H9 (cell line): ENCODE results near the gene NUP133. TPM values are rescaled to one million over a fixed set of nuclear protein-coding genes. Genes with fewer than 3 reads are reported as not detected.

Source experiments
- DNase-seq: peaks from one replicate; pipeline ENCODE4 v3.0.0-alpha.2; 2017
- H2AFZ ChIP-seq: one replicate; pipeline ENCODE4 v1.6.1; 2013; ENCODE audit warnings: mild to moderate bottlenecking, low read length, control low read depth, moderate library complexity
- H2AK5ac ChIP-seq: 2 replicates; pipeline ENCODE4 v1.6.1; 2013; ENCODE audit warnings: low read length, control low read depth, mixed read lengths; ENCODE audit not compliant: insufficient read length
- H2BK120ac ChIP-seq: one replicate; pipeline ENCODE4 v1.6.1; 2013; ENCODE audit warnings: low read depth, mild to moderate bottlenecking, low read length, control low read depth, inconsistent platforms; ENCODE audit not compliant: poor library complexity, severe bottlenecking
- H2BK12ac ChIP-seq: 2 replicates; pipeline ENCODE4 v1.6.1; 2013; ENCODE audit warnings: low read length, control low read depth, mixed read lengths, low read depth; ENCODE audit not compliant: insufficient read length
- H2BK15ac ChIP-seq: 2 replicates; pipeline ENCODE4 v1.6.1; 2013; ENCODE audit warnings: low read depth, low read length, control low read depth
- H2BK20ac ChIP-seq: one replicate; pipeline ENCODE4 v1.6.1; 2013; ENCODE audit warnings: low read depth, mild to moderate bottlenecking, low read length, control low read depth, inconsistent platforms; ENCODE audit not compliant: poor library complexity, severe bottlenecking
- H2BK5ac ChIP-seq: 2 replicates; pipeline ENCODE4 v1.6.1; 2013; ENCODE audit warnings: low read length, control low read depth, mixed read lengths; ENCODE audit not compliant: insufficient read length
- H3K14ac ChIP-seq: 2 replicates; pipeline ENCODE4 v1.6.1; 2013; ENCODE audit warnings: low read length, control low read depth; ENCODE audit not compliant: insufficient read depth
- H3K18ac ChIP-seq: 2 replicates; pipeline ENCODE4 v1.6.1; 2013; ENCODE audit warnings: low read depth, mild to moderate bottlenecking, mixed read lengths, low read length, control low read depth; ENCODE audit not compliant: insufficient read length
- H3K23ac ChIP-seq: 2 replicates; pipeline ENCODE4 v1.6.1; 2013; ENCODE audit warnings: low read length, control low read depth, mixed read lengths, low read depth; ENCODE audit not compliant: insufficient read length
- H3K23me2 ChIP-seq: 2 replicates; pipeline ENCODE4 v1.6.1; 2013; ENCODE audit warnings: low read depth, mild to moderate bottlenecking, mixed read lengths, low read length, control low read depth; ENCODE audit not compliant: insufficient read length, poor library complexity, severe bottlenecking
- H3K27ac ChIP-seq: 2 replicates; pipeline ENCODE4 v1.5.1; 2013; ENCODE audit warnings: low read length, control low read depth, mixed read lengths, low read depth; ENCODE audit not compliant: insufficient read length
- H3K27me3 ChIP-seq: 2 replicates; pipeline ENCODE4 v1.6.1; 2013; ENCODE audit warnings: low read length, control low read depth, inconsistent platforms; ENCODE audit not compliant: insufficient read depth
- H3K4ac ChIP-seq: 2 replicates; pipeline ENCODE4 v1.6.1; 2013; ENCODE audit warnings: low read depth, mild to moderate bottlenecking, control low read depth, inconsistent platforms, low read length, moderate library complexity
- H3K4me1 ChIP-seq: 2 replicates; pipeline ENCODE4 v1.6.1; 2013; ENCODE audit warnings: low read length, control low read depth, inconsistent platforms; ENCODE audit not compliant: insufficient read depth
- H3K4me2 ChIP-seq: 2 replicates; pipeline ENCODE4 v1.6.1; 2013; ENCODE audit warnings: low read length, control low read depth, mixed read lengths; ENCODE audit not compliant: insufficient read length, insufficient read depth
- H3K56ac ChIP-seq: 2 replicates; pipeline ENCODE4 v1.6.1; 2013; ENCODE audit warnings: low read depth, mild to moderate bottlenecking, mixed read lengths, low read length, control low read depth; ENCODE audit not compliant: insufficient read length
- H3K79me1 ChIP-seq: 2 replicates; pipeline ENCODE4 v1.6.1; 2013; ENCODE audit warnings: low read depth, mild to moderate bottlenecking, moderate library complexity, low read length, control low read depth, inconsistent platforms; ENCODE audit not compliant: insufficient read depth, poor library complexity, severe bottlenecking
- H3K79me2 ChIP-seq: 2 replicates; pipeline ENCODE4 v1.6.1; 2013; ENCODE audit warnings: low read length, control low read depth, inconsistent platforms; ENCODE audit not compliant: insufficient read depth
- H3K9ac ChIP-seq: 2 replicates; pipeline ENCODE4 v1.6.1; 2013; ENCODE audit warnings: low read length, control low read depth, mixed read lengths; ENCODE audit not compliant: insufficient read length; ENCODE audit errors: extremely low read depth
- H3K9me3 ChIP-seq: one replicate; pipeline ENCODE4 v1.6.1; 2013; ENCODE audit warnings: low read depth, low read length, inconsistent platforms; ENCODE audit not compliant: control insufficient read depth
- H3T11ph ChIP-seq: one replicate; pipeline ENCODE4 v1.6.1; 2013; ENCODE audit warnings: mild to moderate bottlenecking, low read length, control low read depth, inconsistent platforms
- H4K20me1 ChIP-seq: one replicate; pipeline ENCODE4 v1.6.1; 2013; ENCODE audit not compliant: control insufficient read depth, insufficient read length, insufficient read depth
- H4K5ac ChIP-seq: 2 replicates; pipeline ENCODE4 v1.6.1; 2013; ENCODE audit warnings: low read depth, mild to moderate bottlenecking, mixed read lengths, low read length, control low read depth; ENCODE audit not compliant: insufficient read length
- H4K8ac ChIP-seq: replicated peaks from 2 replicates; pipeline ENCODE4 v1.6.1; 2013; ENCODE audit warnings: low read length, control low read depth, mixed read lengths, low read depth; ENCODE audit not compliant: insufficient read length
- H4K91ac ChIP-seq: 2 replicates; pipeline ENCODE4 v1.6.1; 2013; ENCODE audit warnings: low read depth, mild to moderate bottlenecking, moderate library complexity, mixed read lengths, low read length, control low read depth; ENCODE audit not compliant: insufficient read length
- H3K27ac Mint-ChIP-seq, 3 experiments: 2 replicates in 2 of 3; 3 replicates in 1 of 3; pipeline ENCODE4 v1.8.0; 2020 to 2021; ENCODE audit warnings: mixed read lengths in 3 of 3, mild to moderate bottlenecking in 1 of 3, moderate library complexity in 1 of 3
- H3K27me3 Mint-ChIP-seq: 2 replicates; pipeline ENCODE4 v1.8.0; 2021; ENCODE audit warnings: low read depth, mild to moderate bottlenecking, moderate library complexity, mixed read lengths
- H3K36me3 Mint-ChIP-seq, 3 experiments: 2 replicates in 2 of 3; 3 replicates in 1 of 3; pipeline ENCODE4 v1.8.0; 2020 to 2021; ENCODE audit warnings: low read depth in 3 of 3, mixed read lengths in 3 of 3; ENCODE audit not compliant: insufficient read depth in 1 of 3
- H3K4me1 Mint-ChIP-seq, 2 experiments: 2 replicates each; pipeline ENCODE4 v1.8.0; 2020; ENCODE audit warnings: mixed read lengths in 2 of 2
- H3K4me3 Mint-ChIP-seq, 2 experiments: 2 replicates in 1 of 2; 3 replicates in 1 of 2; pipeline ENCODE4 v1.8.0; 2020 to 2021; ENCODE audit warnings: mild to moderate bottlenecking in 2 of 2, mixed read lengths in 2 of 2, moderate library complexity in 1 of 2
- H3K9me3 Mint-ChIP-seq, 2 experiments: 2 replicates in 1 of 2; 3 replicates in 1 of 2; pipeline ENCODE4 v1.8.0; 2020; ENCODE audit warnings: mild to moderate bottlenecking in 2 of 2, mixed read lengths in 2 of 2, moderate library complexity in 1 of 2
- WGBS: extraction: QIAGEN DNeasy Blood & Tissue Kit; methylation state at CpG from one replicate; pipeline ENCODE4 v1.1.7; 2013; ENCODE audit warnings: missing lambda C conversion rate, low lambda C conversion rate, mixed read lengths; ENCODE audit not compliant: insufficient read length; ENCODE audit errors: extremely low coverage; 5-methylcytosine and 5-hydroxymethylcytosine counted together
- total RNA-seq: library from RNA; stranded (reverse); gene quantifications from 2 replicates; pipeline ENCODE4 v1.2.1, GENCODE V29; 2021
- TF ChIP-seq, protein P1 (sequence below): fragments of 200-600 bp; sonication (generic); conservative IDR thresholded peaks from 3 replicates; pipeline ENCODE4 v1.8.0; 2021; ENCODE audit warnings: antibody characterized with exemption, mild to moderate bottlenecking

Gene NUP133
- total RNA-seq, 1 experiment from 2014 or later, result 71.3 TPM

DNA sequence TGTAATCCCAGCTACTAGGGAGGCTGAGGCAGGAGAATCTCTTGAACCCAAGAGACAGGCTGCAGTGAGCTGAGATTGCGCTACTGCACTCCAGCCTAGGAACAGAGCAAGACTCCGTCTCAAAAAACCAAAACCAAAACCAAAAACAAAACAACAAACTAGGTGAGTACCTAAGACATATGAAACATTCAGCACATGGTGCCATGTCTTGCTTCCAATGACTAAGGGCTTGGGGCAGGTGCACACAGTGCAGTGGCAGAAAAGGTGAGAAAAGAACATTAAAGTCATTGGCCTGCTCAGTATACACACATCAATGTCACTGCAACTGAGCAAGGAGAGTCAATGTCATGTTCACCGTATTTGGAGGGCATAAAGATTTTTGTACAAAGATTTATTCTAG, 70.1 kb downstream of the NUP133 start:
- H3K4me3 Mint-ChIP-seq, result no peak overlapping the region
- Histone ChIP-seq H3K56ac (no peak overlapping the region), H3K4me1 (peaks cover 2% of the 10 kb centered on the region; the same call in 1 of the 2 replicates), H4K20me1 (no peaks in the 10 kb centered on the region), H3K79me1 (no peaks in the 10 kb centered on the region), H3K27me3 (peaks cover 8% of the 10 kb centered on the region), H3K79me2 (no peaks in the 10 kb centered on the region), H2BK120ac (no peak overlapping the region), H3T11ph (no peak overlapping the region), H3K14ac (no peak overlapping the region), H2BK15ac (no peak overlapping the region), H4K5ac (no peak overlapping the region), H3K18ac (no peak overlapping the region), H4K91ac (no peak overlapping the region), H2AFZ (no peak overlapping the region), H4K8ac (no peak overlapping the region), H2BK12ac (no peak overlapping the region), H3K9me3 (no peaks in the 10 kb centered on the region), H2BK5ac (no peak overlapping the region), H3K23me2 (peaks cover 11% of the 10 kb centered on the region), H3K9ac (no peak overlapping the region), H2BK20ac (no peak overlapping the region), H3K27ac (no peak overlapping the region), H2AK5ac (no peak overlapping the region), H3K23ac (no peak overlapping the region), H3K4ac (no peak overlapping the region), H3K4me2 (no peak overlapping the region)
- no peak overlapping the region for H3K27ac Mint-ChIP-seq
- no CpG with 5 or more reads among the region's 3 CpGs for WGBS
- TF ChIP-seq, protein P1, sequence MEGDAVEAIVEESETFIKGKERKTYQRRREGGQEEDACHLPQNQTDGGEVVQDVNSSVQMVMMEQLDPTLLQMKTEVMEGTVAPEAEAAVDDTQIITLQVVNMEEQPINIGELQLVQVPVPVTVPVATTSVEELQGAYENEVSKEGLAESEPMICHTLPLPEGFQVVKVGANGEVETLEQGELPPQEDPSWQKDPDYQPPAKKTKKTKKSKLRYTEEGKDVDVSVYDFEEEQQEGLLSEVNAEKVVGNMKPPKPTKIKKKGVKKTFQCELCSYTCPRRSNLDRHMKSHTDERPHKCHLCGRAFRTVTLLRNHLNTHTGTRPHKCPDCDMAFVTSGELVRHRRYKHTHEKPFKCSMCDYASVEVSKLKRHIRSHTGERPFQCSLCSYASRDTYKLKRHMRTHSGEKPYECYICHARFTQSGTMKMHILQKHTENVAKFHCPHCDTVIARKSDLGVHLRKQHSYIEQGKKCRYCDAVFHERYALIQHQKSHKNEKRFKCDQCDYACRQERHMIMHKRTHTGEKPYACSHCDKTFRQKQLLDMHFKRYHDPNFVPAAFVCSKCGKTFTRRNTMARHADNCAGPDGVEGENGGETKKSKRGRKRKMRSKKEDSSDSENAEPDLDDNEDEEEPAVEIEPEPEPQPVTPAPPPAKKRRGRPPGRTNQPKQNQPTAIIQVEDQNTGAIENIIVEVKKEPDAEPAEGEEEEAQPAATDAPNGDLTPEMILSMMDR, result no peak
- peaks cover 4 to 33% (median 21%) of the 10 kb centered on the region in 3 experiments; a peak in 6 of 7 replicates for H3K36me3 Mint-ChIP-seq
- H3K4me1 Mint-ChIP-seq, result peaks cover 7% of the 10 kb centered on the region in 2 experiments
- 0 out of 5 replicates have a peak, but pooled peaks cover 0 to 3% of the 10 kb centered on the region in 2 experiments for H3K9me3 Mint-ChIP-seq
- no peak for DNase-seq
- H3K27me3 Mint-ChIP-seq, result peaks cover 41% of the 10 kb centered on the region
